ENCODE measurements around the gene ZNF184.

The ZNF184 gene

DNA sequence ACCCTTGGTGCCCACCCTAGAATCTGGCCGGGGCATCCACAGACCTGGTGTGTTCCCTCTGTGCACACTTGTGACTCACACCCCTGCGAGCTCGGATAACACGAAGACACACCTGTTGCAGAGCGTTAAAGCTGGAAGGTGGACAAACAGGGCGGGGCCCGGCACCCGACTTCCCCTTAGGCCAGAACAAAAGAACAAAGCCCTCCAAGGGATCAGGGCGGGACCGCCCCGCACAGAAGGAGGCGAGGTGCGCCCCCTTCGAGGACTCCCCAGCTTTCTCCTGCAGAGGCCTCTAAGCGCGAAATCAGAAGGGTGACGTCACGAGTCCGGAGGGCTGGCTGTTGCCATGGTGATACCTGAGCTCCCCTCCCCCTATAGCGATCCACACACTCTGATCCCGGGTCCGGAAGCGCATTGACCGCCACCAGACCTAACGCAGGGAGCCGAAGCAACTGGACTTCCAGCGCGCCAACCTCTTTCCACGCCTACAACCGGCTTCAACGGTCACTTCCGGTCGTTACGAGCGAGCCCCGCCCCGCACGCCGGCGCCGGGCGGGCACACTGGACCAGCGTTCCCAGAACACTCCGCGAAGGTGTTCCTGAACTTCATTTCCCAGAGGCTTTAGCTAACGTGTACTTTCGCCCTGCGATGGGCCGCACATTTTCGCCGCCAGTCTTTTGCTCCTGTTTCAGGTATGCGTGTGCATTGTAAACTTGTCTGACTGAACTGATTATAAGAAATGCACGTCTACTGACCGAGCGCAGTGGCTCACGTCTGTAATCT lies at the start of gene ZNF184:
Gene ZNF184, minus strand, starts transcription at position 489 of the 784 bp plus-strand sequence. CDS start 811 bp downstream, outside the sequence.
- DNase-seq, result peak; percentile 95

DNA sequence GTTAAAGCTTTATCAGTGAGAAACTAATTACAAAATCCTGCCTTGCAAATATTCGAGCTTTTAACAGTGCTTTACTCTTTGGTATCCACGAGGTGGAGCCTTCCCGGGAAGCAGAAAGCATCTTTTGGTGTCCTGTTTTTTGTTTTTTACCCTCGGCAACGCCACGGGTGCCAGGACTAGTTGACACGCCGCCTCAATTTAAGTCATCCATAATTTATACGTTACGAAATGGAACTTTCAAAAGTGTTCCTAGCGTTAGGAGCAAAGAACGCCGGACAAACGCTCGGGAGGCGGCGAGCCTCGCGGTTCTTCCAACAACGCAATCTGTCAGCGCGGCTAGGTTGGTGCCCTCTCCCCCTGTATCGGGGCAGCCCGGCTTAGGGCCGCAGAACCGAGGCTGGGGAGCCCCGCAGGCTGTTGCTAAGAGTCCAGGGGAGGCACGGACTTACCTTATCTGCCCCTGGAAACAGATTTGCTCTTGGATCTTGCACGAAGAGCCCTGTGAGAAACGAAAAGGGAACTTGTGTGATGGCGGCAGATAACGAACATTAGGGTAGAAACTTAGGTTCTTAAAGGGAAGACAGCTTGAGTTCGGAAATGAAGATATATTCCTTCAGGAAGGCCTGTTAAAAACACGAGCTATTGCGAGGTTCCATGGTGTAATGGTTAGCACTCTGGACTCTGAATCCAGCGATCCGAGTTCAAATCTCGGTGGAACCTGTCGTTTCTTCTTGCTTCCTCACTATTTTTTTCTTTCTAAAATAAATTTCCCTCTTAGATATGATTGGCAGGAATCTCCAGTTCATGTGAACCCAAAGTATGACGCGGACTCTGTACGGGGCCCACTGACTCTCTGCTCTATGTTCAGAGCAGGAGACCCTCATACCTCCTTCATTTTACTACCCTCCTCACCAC lies 46.2 kb upstream of the ZNF184 start:
- DNase-seq, result peak; percentile 88

DNA sequence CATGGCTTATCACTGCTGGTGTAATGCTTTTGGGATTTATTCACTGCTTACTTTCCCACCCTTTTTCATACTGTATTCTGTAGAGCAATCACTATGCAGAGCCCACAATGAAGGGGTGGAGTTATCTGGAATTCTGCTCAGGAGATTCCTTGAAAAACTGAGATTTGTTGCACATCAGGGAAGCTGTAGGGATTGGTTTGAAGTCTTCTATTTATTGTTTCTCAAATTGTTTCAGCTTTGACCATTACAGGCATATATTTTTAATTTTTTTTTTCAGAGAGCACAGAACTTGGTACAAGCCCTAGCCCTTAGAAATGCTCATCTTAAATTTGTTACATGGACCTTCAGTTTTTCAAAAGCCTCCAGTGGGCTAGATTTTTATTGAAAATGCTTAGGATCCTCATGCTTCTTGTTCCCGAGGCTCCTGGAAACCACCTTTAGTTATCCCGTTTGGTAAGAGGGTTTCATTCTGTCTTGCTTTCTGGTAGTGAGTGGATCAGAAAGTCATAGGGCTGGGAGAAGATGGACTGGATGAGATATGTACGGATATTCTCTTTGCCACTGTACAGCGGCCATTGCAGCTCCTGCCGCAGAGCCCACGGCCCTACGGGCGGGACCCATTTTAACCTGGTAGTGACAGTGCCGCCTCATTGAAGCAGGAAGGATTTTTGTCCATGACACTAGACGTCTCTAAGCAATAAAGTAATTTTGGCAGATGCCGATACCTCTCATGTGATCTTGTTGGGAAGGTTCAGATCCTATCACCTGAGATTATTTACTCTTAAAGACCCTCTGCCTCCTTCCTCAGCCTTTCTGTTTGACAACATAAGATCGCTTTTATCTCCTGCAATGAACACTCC lies 45.3 kb upstream of the ZNF184 start:
- DNase-seq, result no peak

DNA sequence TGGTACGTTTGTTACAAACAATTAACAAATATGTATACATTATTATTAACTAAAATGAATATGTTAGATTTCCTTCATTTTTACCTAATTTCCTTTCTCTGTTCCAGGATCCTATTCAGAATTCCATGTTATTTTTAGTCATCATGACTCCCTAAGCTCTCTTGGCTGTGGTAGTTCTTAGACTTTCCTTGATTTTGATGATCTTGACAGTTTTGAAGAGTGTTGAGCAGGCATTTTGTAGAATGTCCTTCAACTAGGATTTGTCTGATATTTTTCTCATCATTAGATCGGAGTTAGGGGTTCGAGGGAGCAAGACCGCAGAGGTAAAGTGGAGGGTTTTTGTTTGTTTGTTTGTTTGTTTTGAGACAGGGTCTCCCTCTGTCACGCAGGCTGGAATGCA lies 44.3 kb upstream of the ZNF184 start:
- no peak for DNase-seq

GRCh38 chr6:27514906-27515495 lies 42.1 kb upstream of the ZNF184 start:
- DNase-seq, result no peak

DNA sequence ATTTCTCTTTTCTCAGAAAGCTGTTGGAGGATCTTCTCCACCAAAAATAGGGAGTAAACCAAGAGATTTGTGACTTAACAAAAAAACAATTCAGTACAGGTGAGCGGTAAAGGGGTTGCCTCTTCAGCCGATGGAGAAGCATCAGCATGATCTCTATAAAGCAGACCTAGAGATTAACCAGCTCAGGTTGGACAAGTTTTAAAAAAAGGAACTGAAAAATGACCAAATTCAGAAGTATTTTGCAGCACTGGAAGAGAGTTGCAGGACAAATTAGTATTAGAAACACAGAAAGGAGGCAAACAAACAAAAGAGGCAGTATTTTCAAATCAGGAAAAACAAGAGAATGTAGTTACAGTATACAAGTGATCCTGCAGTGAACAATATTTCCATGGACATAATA lies 39.6 kb upstream of the ZNF184 start:
- DNase-seq, result no peak

DNA sequence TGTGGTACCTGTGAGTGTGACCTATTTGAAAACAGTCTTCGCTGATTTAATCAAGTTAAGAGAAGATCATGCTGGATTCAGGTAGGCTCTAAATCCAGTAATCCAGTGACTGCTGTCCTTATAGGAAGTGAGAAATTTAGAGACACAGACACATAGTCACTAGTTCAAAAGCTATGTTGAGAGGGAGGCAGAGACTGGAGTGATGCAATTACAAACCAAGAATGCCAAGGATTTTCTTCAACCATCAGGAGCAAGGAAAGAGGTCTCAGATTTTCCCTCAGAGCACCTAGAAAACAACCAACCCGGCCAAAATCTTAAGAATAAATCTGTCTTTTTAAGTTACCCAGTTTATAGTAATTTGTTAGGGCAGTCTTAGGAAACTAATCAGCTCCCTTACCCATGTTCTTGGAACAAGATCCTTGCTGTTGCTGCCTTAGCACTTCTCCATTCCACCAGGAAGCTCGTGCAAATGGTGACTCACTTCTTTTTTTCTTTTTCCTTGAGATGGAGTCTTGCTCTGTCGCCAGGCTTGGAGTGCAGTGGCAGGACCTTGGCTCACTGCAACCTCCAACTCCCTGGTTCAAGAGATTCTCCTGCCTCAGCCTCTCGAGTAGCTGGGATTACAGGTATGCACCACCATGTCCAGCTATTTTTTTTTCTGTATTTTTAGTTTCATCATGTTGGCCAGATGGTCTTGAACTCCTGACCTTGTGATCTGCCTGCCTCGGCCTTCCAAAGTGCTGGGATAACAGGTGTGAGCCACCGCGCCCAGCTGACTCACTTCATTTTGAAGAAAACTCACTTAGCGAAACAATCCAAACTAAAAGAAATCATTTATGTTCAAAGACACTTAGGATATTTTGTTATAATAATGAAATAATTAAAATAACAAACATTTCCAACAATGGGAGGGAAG lies 34.4 kb upstream of the ZNF184 start:
- DNase-seq, result no peak

DNA sequence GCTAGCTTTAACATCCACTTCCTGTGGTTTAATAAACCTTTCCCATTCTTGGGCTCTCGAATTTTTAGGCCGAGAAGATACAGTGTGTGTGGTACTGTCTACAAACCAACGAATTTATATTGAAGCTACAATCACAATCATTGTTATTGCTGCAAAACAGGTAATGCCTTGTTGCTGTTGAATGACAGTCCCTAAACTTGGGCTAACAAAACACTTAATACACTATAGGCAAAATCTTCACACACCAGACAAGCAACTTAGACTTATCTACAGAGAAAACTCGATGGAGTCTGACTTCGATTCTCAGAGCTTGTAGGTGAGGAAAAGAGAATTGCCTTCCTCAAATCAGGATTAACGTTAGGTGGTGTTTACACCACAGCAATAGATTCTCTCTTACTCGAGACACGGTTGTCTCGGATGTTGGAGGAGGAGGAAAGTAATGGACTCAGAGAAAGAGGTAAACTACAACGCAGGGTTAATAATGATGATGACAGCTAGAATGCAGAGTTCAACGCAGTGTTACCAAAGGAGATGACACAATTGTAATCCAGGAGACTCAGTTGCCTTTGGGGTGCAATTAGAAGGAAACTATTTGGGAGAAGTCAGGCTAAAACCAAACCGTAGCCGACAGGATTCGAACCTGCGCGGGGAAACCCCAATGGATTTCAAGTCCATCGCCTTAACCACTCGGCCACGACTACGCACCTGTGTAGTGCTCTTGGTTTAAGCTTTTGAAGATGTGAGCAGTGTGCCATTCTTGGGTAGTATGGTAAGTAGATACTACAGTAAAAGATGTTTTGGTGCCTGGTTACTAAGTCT lies 32.5 kb upstream of the ZNF184 start:
- peak; percentile 75 for DNase-seq

DNA sequence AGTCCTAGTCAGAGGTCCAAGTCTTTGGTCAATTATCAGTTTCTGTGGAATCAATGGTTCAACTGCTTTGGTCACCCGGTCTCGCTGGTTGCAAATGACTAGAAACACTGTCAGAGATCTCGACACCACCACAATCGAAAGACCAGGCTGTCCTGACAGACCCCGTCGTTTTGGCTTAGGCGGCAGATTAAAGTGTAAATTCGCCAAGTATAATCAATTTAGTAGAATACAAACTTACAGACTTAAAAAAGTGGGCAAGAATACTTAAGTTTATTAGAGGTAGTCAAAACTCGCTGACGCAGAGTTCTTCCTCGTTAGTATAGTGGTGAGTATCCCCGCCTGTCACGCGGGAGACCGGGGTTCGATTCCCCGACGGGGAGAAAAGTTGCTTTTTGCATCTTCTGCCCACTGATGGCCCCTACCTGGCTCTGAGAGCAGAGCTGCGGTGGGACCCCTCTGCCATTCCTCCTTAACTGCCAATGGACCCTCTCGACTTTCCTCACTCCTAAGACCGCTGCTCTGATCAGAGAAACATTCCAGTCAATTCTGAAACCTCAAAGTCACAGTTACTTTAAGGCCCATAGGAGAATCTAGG lies 30.6 kb upstream of the ZNF184 start:
- DNase-seq, result peak; percentile 97

- peak; percentile 90 for DNase-seq
These were observed 29.9 kb upstream of the ZNF184 start for GRCh38 chr6:27502508-27503435.

DNA sequence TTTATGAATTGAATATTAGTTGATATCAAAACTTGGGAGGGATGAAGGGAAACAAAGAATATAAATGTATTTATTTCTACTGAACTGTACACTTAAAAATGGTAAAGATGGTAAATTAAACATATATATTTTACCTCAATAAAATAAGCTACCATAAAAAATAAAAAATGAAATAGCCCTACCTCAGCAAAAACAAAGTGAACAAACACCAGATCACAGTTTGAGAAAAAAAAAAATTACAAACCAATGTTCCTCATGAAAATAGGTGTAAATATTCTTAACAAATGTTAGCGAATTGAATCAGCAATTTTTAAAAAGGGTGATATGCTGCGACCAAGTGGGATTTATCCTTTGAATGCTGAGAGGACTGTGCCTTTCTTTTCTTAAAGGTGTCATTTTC lies 28.3 kb upstream of the ZNF184 start:
- no peak for DNase-seq

DNA sequence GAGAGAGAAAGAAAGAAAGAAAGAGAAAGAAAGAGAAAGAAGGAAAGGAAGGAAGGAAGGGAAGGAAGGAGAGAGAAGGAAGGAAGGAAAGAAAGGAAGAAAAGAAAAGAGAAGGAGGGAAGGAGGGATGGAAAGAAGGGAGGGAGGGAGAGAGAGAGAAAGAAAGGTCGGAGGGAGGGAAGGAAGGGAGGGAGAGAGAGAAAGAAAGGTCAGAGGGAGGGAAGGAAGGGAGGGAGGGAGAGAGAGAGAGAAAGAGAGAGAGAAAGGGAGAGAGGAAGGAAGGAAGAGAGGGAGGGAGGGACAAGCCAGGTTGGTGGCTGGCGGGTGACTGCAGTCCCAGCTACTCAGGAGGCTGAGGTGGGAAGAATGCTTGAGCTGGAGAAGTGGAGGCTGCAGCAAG lies 27.3 kb upstream of the ZNF184 start:
- DNase-seq, result no peak

DNA sequence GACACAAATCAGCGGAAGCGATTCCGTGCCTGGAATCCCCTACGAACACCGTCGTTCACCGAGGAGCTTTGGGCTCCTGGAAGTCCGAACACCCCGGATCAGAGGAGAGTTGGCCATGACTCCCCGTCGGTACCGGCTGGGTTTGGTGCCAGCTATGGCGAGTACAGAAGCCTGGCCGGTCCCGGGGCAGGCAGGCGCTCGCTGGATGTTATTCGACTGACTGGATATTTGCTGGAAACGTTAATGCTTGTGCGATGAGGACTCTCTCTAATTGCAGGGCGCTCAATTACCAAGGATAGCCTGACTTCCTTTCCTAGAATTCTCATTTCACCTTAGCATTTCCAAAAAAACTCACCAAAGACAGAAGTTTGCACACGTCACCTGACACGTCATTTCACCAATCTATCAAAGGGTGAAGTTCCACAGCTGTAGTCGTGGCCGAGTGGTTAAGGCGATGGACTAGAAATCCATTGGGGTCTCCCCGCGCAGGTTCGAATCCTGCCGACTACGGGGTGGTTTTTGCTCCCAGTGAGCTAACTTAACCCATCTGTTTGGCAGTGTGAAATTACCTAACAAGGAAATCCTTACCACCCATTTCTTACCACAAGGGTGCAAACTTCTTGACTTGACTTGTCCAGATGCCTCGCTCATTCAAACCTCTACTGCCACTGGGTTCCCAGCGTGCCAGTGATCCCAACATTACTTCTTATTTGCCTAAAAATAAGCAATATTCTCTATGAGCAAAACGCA lies 22.7 kb upstream of the ZNF184 start:
- DNase-seq, result peak; percentile 92

- no peak for DNase-seq
These were observed 22.1 kb upstream of the ZNF184 start for GRCh38 chr6:27494987-27495385.

GRCh38 chr6:27494103-27494502 lies 21.2 kb upstream of the ZNF184 start:
- DNase-seq, result no peak

- no peak for DNase-seq
These were observed 19.8 kb upstream of the ZNF184 start for GRCh38 chr6:27492631-27493190.

DNA sequence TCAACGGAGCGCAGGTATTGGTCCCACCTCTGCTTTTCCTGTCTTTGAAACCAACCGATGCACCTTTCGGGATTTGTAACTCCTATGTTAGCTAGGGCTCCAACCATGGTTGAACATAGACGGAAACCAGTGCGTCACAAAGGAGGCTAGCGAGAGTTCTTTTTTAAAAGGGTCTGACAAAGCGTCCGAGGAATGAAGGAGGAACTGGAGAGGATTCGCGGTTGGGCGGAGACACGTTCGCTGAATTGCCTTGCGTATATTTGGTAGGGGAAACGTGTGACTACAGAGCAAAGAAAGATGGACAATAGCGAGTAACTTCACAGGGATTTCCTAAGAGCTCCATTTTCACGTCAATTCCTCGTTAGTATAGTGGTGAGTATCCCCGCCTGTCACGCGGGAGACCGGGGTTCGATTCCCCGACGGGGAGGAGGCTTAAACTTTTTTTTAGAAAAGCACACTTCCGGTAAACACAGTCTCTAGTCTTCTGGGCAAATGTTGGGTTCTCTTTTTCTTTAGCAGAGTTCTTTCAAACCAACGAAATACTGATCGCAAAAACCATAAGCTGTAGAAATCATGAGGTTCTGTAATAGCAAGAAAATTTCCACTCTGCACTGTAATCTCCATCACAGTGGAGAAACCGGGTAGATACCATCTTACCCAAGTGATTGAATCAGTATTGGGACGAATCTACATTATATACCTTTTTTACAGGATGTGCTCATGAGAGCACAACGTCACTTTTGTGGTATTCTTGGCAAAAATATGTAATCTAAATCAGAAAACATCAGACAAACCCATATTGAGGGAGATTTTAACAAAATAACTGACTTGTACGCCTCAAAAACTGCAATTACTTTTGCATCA lies 6.6 kb upstream of the ZNF184 start:
- peak; percentile 97 for DNase-seq

All from activated CD8-positive, alpha-beta memory T cell treated with anti-CD3 and anti-CD28 coated beads for 24 hours (primary cell).